ENCODE measurements around the gene ELAVL3.
A peak's percentile ranks its signal among the peaks of the same experiment; 100 is the strongest.
"Not testable (repeated sequence)": the region's sequence is repeated elsewhere in the genome, so short reads cannot be mapped to it uniquely, and the experiment has no call there.

ELAVL3 gene

DNA sequence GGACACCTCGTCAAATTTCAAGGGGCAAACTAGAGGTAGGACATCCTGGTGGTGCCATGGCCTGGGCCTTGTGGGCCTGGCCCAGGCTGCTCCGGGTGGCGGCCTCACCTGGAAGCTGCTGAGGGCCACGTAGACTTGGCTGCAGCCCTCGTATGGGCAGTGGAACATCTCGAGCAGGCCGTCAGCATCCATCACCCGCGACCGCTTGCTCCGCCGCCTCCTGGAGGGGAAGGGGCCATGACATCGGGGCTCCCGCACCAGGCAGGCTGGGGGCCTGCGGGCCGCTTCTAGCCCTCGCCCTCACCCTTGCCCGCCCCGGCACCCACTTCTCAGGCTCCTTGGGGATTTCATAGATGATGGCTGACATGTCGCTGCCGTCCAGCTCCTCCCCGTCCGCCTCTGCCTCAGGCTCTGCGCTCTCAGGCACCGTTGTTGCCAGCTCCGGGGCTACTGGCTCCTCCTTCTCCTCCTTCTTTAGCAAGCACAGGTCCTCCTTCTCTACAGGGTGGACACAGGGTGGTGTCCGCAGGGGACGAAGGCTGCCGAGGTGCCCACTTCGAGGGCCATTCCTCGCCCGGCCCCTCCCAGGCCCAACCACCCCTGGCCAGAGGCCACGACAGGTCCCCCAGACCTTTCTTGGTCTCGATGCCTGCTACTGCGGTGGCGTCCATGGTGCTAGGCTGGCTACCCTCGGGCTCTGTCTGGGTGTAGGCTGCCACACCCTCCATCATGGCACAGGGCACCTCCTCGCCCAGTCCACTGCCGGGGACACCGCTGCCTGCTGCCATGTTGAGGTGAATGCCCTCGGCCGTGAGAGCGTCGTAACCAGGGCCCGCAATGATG, 6.0 kb upstream of the ELAVL3 start:
- DNase-seq, result no peak

DNA sequence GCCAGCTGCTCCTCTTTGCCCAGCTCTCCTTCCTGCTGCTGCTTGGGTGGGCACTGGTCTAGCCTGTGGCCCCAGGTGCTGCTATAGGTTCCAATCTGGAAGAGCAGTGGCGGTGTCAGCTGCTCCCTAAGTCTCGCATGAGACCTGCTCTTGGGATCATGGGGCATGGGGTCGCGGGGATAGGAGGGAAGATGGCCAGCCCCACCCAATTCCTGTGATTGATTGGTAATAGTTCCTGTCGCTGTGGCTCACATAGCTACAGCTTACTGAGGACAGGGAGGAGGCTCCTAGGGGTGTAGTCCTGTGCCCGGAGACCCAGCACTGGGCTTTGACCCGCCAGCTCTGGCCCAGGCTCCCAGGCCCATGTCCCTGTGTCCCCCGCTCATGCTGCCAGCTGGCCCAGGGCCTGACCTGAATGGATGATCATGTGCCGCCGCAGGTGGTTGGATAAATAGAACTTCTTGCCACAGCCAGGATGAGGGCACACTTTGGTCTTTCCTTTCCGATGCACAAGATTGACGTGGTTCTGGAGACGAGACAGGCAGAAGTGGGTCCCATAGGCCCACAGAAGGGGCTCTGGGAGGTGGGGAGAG, 4.5 kb upstream of the ELAVL3 start:
- no peak for DNase-seq

DNA sequence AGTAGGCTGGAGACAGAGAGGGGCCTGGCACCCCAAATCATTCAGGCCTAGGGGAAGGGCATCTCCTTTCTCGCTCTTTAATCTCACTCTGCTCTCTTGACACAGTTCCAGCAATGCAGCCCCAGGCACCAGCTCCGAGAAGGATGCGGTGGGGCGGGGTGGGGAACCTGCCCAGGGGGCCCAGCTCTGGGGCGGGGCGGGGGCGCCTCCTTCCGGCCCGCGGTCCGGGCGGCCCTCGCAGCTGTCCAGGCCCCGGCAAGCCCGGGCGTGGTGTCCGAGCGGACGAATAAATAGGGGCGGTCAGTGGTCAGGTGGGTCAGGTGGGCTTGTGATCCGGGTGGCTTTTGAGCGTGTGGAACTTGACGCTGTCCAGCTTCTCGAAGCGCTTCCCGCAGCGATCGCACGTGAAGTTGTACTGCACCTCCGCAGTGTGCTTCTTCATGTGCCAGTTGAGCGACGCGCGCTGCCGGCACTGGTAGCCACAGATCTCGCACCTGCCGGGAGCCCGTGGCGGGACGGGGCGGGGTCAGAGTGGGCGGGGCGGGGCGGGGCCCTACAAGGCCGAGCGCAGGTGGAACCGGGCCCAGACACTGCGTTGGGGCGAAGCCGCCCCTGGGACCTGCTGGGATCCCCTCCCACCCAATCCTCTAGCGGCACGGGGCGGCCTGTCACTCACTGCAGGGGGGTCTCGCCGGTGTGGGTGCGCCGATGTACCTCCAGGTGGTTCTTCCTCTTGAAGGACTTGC, 2.7 kb upstream of the ELAVL3 start:
- DNase-seq, result no peak

DNA sequence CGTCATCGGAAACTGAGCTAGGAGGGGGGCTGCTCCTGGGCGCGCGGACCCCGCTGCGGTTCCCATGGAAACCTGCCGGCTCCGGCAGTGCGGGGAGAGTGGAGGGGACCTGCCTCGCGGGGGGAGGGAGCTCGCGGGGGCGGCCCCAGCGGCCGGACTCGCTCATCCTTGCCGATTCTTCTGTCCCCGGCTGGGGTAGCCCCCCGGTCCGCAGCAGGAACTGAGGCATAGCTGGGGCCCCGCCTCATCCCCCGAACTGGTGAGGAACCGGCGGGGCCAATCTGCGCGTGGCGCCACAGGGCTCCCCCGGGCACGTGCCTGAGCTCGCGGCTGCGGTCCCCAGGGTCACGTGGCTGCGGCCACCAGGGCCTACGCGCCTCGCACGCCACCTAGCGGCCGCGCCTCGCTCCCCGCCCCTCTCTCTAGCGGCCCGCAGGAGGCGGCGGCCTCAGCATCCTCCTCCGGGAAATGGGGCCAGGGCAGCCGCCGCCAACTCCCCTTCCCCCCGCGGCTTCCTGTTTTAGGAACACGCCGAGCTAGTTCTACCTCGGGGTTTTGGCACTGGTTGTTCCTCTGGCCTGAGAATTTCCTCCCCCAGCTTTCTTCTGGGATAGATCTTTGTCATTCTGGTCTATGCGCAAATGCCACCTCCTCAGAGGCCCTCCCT, 1.7 kb upstream of the ELAVL3 start:
- DNase-seq, result peak; percentile 77

DNA sequence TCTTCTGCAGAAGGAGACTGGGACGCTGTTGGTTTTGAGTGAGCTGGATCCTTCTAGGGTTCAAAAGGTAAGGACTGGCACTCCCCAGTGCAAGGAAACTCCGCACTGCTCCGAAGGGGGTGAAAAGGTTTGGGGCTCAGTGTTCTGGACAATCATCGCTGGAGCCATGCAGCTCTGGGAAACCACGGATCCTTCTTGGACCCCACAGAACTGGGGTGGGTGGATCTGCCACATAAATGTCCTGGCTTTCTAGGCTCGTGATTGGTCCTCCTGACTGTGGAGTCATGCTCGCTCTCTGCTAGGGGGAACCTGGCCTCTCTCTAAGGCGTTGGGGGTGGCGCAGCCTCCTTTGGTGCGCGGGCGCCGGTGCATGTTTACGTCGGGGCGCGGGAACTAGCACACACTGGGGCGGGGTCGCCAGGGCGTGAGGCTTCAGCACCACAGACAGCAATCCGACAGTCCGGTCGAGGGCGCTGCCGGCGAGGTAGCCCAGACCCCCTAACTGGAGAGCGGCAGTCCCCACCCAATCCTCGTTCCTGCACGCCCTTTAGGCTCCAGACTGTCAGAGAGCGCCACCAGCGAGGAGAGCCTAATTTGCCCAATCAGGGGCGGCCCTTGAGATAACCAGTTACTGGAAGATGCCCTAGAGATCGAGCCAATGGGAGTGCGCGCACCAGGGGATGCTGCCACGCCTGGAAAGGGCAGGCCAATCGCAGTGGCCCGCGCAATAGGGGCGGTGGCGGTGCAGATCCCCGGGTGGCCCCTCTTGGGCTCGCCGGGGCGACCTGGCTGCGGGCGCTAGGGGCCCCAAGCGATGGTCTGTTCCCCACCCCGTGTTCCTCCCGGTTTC, 913 bp upstream of the ELAVL3 start:
- DNase-seq, result peak; percentile 85

DNA sequence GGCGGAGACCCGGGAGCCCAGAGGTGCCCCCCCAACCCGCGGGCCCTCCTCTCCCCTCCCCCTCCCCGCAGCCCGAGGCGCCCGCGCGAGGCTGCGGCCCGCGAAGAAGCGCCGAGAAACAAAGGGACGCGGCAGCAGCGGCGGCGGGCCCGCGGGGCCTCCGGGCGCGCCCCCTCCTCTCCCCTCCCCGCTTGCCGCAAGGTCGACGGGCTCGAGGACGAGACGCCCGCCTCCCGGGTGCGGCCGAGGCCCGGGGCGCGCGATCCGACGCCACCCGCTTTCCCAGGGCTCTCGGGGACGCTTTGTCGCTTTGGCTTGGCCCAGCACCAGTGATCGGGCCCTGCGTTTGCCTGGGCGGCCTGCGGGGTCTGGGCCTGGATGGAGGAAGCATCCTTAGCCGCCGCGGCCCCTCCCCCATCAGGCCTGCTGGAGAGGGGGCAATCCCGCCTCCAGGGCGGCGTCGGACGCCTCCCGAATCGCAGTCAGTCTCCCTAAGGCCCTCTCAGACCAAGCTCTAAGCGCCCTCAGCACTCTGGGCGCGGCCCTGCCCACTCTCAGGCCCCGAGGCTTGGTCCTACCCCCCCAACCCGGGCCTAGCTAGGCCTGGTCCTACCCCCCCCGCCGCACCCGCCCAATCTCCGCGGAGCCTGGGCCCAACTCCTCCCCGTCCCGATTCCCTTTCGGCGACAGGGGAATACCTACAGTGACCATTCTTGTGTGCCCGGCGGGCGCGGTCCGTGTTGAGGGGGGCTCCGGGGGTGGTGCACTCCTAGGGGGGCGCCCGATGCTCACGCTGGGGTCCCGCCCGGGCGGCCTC, 740 bp downstream of the ELAVL3 start:
- no peak for DNase-seq

DNA sequence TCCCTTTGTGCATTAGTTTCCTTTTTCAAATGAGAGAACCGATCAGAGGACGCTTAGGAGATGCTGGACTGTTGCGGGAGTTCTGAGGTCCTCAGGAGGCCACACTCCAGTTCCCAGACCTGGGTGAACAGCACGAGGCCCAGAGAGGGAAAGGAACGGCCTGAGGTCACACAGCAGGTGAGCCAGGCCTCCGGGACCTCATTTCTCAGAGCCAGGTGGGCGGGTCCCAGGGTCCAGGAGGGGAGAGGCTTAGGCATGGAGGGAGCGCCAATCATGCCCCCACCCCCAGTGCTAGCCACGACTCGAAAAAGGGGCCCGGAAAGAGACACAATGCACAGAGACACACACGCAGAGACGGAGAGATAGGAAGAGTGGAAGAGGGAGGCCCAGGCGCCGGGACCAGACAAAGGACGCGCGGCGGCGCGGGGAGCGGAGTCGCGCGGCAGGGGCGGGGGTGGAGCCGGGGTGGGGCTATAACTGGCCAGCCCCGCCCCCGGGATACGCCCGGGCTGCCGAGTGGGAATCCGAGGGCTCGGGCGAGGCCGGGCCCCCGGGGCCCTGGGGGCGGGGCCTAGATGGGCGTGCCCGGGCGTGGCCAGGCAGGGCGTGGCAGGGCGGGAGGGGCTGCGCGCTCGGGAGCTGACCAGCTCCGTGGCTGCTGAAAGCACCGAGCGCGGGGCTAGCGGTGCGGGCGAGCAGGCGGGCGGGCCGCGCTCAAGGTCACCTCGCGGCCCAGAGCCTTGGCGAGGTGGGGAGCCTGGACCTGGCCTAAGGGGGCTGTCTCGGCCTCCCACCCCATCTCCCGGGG, 1.6 kb downstream of the ELAVL3 start:
- peak; percentile 34 for DNase-seq

DNA sequence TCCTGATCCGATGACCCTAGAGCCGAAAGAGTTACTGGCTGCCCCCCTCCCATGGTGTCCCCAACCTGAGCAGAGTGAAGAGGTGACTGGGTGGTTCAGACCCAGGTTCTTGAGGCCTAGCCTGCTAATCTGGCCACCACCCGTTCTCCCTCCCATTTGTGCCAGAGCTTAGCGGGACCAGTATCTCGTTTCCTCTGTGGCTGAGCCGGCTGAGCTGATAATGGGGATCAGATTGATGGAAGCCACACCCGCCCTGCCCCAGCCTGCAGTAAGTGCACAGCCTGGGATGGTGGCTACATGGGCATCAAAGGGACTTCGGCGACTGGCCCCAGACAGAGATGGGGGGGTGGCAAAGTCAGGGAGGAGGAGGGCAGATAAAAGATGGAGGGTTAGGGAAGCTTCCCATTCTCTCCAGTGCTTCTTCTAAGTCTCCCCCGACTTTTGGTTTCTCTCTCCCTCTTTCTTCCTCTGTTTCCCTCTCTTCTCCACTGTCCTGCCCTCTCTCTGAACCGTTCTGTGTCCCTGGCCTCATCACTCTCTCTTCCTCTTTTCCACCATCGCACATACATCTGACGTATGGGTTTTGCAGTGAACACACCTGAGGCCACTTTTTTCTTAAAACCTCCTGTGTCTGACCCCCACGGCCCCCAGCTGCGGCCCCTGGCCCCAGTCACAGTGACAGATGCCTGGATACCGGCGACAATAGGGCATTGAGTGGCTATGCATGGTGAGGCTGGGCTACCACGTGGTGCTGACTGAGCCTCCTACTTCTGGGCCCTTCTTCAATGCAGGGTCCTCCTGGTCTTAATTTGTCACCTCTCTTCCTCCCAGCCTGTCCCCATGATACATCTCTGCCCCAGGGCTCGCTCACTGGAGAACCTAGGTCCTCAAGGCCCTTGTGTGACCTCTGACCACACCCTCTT, 2.4 kb downstream of the ELAVL3 start:
- no peak for DNase-seq

DNA sequence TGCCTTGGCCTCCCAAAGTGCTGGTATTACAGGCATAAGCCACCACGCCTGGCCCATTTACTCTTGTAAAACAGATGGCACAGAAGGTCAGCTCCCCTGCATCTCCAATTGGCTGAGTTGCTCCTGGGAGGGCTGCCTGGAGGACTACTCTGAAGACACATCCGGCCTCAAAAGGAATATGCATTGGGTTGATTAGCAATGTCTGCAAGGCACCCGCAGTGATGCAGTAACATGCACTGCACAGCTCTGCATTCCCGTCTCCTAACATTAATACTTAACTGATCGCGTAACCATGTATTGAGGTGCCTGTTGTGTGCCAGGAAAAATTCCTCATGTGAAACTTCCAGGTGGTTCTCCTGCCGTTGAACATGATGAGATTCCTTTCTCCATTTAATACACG, 5.0 kb downstream of the ELAVL3 start:
- DNase-seq, result no peak

DNA sequence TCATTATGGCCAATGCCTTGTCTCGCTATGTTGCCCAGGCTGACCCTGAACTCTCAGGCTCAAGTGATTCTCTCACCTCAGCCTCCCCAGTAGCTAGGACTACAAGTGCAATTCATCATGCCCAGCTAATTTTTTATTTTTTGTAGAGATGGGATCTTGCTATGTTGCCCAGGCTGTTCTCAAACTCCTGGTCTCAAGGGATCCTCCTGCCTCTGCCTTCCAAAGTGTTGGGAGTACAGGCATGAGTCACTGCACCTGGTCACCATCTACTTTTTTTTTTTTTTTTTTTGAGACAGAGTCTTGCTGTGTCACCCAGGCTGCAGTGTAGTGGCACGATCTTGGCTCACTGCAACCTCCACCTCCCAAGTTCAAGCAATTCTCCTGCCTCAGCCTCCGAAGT, 5.5 kb downstream of the ELAVL3 start:
- not testable (repeated sequence) for DNase-seq

DNA sequence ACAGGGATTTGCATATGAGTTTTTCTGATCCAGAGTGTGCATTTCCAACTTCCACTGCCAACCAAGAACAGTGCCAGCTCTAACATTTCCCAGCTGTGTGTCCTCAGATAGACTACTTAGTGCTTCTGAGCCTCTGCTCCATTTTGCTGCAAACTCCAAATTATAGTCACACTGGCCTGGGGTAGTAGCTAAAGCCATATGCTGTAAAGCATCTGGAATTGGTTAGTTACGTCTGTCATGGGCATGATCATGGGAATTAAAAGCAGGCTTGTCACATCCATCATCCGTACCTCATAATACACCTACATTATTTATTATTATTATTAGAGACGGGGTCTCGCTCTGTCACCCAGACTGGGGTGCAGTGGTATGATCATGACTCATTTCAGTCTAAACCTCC, 7.1 kb downstream of the ELAVL3 start:
- no peak for DNase-seq

DNA sequence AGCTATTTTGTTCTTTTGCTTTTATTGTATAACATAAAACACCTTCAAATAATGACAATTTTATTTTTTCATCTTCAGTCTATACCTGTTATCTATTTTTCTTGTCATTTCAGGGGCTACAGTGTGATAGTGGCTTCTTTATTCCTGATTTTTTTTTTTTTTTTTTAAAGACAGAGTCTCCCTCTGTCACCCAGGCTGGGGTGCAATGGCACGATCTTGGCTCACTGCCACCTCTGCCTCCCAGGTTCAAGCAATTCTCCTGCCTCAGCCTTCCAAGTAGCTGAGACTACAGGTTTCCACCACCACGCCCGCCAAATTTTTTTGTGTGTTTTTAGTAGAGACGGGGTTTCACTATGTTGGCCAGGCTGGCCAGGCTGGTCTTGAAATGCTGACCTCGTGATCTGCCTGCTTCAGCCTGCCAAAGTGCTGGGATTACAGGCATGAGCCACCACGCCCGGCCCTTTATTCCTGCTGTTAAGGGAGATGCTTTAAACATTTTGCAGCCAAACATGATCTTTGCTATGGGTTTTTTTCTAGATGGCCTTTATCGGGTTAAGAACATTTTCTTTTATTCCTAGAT, 12.5 kb downstream of the ELAVL3 start:
- not testable (repeated sequence) for DNase-seq

DNA sequence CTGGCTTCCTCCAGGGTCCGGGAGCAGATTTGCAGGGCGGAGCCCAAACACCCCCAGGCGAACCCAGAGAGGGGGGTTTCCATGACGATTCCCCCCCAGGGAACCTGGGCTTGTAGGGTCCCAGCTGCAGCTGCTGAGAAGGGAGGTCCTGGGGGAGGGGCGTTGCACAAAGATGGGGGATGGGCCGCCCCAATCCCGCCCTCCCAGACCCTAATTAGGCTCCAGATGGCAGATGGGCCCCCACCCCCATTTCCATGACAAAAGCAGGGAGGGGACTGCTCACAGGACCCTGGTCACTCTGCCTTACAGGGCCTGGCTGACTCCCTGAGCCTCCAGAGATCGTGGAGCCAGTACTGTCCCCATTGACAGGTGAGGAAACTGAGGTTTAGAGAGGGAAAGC, 15.2 kb downstream of the ELAVL3 start:
- no peak for DNase-seq

DNA sequence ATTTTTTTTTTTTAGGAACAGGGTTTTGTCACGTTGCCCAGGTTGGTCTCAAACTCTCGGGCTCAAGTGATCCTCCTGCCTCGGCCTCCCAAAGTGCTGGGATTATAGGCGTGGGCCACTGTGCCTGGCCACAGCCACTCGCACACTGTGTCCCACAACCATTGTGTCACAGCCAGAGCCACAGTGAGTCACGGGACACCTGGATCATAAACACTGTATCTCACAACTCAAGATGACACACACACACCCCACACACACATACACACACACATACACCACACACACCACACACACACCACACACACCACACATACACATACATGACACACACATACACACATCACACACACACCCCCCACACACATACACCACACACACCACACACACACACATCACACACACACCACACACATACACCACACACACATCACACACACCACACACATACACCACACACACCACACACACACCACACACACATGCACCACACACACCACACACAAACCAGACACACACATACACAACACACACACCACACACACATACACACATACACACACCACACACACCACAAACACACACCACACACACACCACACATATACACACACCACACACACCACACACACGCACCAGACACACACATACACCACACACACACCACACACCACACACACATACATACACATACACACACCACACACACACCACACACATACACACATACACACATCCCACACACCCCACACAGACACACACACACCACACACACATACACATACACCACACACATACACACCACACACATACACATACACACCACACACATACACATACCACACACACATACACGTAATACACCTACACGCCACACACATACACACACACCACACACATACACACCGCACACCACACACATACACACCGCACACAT, 16.2 kb downstream of the ELAVL3 start:
- no peak for DNase-seq

DNA sequence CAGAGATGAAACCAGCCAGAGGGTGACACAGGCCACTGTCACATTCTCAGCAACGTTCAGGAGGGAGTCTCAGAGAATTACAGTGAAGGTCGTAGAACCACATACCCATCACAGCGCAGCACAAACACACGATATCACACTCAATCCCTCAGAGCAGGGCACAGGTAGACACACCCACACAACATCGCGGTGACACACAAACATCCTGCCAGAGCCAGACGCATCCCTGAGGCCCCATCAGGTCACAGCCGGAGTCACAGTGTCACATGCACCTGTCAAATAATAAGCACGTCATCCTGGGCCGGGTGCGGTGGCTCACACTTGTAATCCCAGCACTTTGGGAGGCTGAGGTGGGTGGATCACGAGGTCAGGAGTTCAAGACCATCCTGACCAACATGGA, 17.5 kb downstream of the ELAVL3 start:
- DNase-seq, result no peak

DNA sequence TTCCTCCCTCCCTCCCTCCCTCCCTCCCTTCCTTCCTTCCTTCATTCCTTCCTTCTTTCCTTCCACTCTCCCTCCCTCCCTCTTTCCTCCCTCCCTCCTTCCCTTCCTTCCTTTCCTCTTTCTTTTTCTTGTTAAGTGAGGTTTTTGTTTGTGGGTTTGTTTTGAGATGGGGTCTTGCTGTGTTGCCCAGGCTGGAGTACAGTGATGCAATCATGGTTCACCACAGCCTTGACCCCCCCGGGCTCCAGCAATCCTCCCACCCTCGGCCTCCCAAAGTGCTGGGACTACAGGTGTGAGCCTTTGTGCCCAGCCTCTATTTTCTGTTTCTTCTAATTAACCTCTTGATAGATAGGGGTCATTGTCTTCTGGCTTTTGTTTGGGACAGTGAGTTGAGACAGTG, 19.4 kb downstream of the ELAVL3 start:
- no peak for DNase-seq

DNA sequence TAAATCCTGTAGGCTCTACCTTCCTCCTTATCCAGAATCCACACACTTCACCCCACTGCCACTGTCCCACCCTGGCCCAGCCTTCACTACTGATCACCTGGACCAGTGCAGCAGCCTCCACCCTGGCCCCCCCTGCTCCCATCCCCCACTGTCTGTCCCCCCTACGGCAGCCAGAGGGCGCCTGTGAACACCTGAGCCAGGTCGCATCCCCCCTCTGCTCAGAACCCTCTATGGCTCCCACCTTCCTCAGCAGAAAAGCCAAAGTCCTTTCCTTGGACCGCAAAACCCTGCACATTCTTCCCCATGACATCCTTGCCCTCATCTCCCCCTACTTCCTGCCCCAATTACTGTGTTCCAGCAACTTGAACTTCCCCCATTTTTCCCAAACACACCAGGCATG, 20.6 kb downstream of the ELAVL3 start:
- DNase-seq, result no peak

DNA sequence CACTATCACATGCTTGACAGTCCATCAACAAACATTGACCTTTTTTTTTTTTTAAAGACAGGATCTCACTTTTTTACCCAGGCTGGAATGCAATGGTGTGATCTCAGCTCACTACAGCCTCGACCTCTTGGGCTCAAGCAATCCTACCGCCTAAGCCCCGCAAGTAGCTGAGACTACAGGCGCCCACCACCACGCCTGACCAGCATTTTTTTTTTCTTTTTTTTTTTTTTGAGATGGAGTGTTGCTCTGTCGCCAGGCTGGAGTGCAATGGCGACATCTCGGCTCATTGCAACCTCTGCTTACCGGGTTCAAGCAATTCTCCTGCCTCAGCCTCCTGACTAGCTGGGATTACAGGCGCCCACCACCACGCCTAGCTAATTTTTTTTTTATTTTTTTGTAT, 21.9 kb downstream of the ELAVL3 start:
- DNase-seq, result not testable (repeated sequence)

All from fibroblast of skin of right biceps (primary cell).